ENCODE measurements around the gene ERCC2. TPM values are rescaled to one million over a fixed set of nuclear protein-coding genes. Genes with fewer than 3 reads are reported as not detected.

Gene ERCC2
- total RNA-seq, 1 experiment from 2014 or later, result 102 TPM

DNA sequence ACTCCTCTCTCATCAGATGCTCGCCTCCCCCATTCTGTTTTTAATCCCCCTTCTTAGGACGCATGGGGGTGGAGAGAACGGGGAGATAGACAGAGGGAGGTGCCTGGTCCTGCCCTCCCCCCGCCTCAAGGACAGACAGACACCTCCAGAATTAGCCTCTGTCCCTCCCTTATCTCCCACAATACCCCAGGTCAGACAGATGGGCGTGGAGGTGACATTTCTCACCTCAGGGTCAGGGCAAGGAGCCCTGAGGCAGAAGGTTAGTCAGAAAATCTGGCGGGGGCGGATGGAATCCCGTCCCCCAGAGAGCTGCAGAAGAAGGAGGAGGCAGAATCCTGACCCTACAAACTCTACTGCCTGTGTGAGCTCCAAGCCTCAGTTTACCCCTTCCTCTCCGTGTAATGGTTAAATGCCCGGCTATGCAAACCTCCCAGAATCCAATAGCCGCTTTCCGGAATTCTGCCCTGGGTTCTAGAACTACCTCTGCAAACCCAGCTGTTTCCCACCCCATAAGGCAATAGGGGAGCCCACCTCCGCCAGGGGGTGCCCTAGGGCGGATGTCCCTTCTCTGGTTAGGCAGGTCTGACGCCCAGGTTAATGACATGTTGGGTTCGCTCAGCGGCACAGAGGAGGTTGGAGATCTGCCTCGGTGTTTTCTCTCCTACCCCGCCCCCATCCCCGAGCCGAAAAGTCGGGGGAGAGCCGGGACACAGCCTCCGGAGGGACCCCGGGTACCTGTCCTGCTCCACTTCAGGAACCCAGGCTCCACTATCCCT lies 33.6 kb upstream of the ERCC2 start:
- peak overlapping the region; percentile 96 for H3K4me3 Mint-ChIP-seq

GRCh38 chr19:45403272-45403671 lies 32.9 kb upstream of the ERCC2 start:
- POLR2A ChIA-PET, result interaction anchor here (0.7 to 1.7 kb wide), 2 partner anchors 34 to 66 kb away, joined by 3 to 5 read pairs; partner anchors contain the start of gene ERCC2
- H3K9me3 Mint-ChIP-seq, result no peaks in the 10 kb centered on the region
- H3K27ac Mint-ChIP-seq, result no peak overlapping the region
- peaks cover 3% of the 10 kb centered on the region for H3K36me3 Mint-ChIP-seq
- CTCF ChIA-PET, result interaction anchor here (1.0 to 5.9 kb wide), 15 partner anchors 8 to 239 kb away, joined by 3 to 67 read pairs (median 14); partner anchors contain the start of gene EXOC3L2
- DNase-seq (ENCODE audit: low spot score), result no peak
- no peak for ATAC-seq
- peak overlapping the region; percentile 96 for H3K4me3 Mint-ChIP-seq
- H3K4me1 Mint-ChIP-seq, result peaks cover 30% of the 10 kb centered on the region
- peaks cover 16% of the 10 kb centered on the region for H3K27me3 Mint-ChIP-seq (ENCODE audit: low read depth)
- TF ChIP-seq E2F5 (CRISPR knock-in tag; IDR thresholded peaks at IDR 0.05) (no peak), KAT7 (CRISPR knock-in tag; IDR thresholded peaks at IDR 0.05; ENCODE audit: borderline replicate concordance) (no peak), ATF2 (CRISPR knock-in tag; IDR thresholded peaks at IDR 0.05; ENCODE audit: borderline replicate concordance, low read depth) (no peak), FOXK1 (CRISPR knock-in tag; IDR thresholded peaks at IDR 0.05) (no peak), ZNF423 (CRISPR knock-in tag; IDR thresholded peaks at IDR 0.05) (no peak), NFYB (CRISPR knock-in tag; conservative IDR thresholded peaks at IDR 0.05; ENCODE audit: low read depth) (no peak), GABPB1 (CRISPR knock-in tag; IDR thresholded peaks at IDR 0.05) (no peak), ZNF317 (CRISPR knock-in tag; IDR thresholded peaks at IDR 0.05; ENCODE audit: borderline replicate concordance, low read depth) (no peak)
- TF ChIP-seq, protein P1, sequence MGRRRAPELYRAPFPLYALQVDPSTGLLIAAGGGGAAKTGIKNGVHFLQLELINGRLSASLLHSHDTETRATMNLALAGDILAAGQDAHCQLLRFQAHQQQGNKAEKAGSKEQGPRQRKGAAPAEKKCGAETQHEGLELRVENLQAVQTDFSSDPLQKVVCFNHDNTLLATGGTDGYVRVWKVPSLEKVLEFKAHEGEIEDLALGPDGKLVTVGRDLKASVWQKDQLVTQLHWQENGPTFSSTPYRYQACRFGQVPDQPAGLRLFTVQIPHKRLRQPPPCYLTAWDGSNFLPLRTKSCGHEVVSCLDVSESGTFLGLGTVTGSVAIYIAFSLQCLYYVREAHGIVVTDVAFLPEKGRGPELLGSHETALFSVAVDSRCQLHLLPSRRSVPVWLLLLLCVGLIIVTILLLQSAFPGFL (CRISPR knock-in tag; IDR thresholded peaks at IDR 0.05; ENCODE audit: borderline replicate concordance), result no peak
- TF ChIP-seq, protein P2, sequence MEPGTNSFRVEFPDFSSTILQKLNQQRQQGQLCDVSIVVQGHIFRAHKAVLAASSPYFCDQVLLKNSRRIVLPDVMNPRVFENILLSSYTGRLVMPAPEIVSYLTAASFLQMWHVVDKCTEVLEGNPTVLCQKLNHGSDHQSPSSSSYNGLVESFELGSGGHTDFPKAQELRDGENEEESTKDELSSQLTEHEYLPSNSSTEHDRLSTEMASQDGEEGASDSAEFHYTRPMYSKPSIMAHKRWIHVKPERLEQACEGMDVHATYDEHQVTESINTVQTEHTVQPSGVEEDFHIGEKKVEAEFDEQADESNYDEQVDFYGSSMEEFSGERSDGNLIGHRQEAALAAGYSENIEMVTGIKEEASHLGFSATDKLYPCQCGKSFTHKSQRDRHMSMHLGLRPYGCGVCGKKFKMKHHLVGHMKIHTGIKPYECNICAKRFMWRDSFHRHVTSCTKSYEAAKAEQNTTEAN (CRISPR knock-in tag; IDR thresholded peaks at IDR 0.05), result no peak

More for the DNA sequence above, 33.6 kb upstream of the ERCC2 start:
- DNase-seq (ENCODE audit: low spot score), result peak; percentile 94
- Mint-ChIP-seq H3K4me1 (peaks cover 26% of the 10 kb centered on the region), H3K27ac (peak overlapping the region; percentile 99), H3K9me3 (no peaks in the 10 kb centered on the region), H3K36me3 (peaks cover 9% of the 10 kb centered on the region), H3K27me3 (ENCODE audit: low read depth) (peaks cover 9% of the 10 kb centered on the region; the same call in 1 of the 2 replicates)
- ChIA-PET POLR2A (interaction anchor here (0.6 to 1.7 kb wide), 5 partner anchors 12 to 212 kb away, joined by 3 to 5 read pairs (median 4); partner anchors contain the start of genes ERCC2 and FOSB), CTCF (interaction anchor here (0.5 to 5.9 kb wide), 23 partner anchors 9 to 413 kb away, joined by 3 to 67 read pairs (median 5); partner anchors contain the start of gene EXOC3L2)
- peak; percentile 28 for ATAC-seq
- TF ChIP-seq MAX (CRISPR knock-in tag; IDR thresholded peaks at IDR 0.05) (no peak), ZNF512 (CRISPR knock-in tag; IDR thresholded peaks at IDR 0.05; ENCODE audit: borderline replicate concordance) (no peak), GRHL2 (CRISPR knock-in tag; IDR thresholded peaks at IDR 0.05; ENCODE audit: insufficient replicate concordance, severe bottlenecking) (no peak)
- TF ChIP-seq, protein P3, sequence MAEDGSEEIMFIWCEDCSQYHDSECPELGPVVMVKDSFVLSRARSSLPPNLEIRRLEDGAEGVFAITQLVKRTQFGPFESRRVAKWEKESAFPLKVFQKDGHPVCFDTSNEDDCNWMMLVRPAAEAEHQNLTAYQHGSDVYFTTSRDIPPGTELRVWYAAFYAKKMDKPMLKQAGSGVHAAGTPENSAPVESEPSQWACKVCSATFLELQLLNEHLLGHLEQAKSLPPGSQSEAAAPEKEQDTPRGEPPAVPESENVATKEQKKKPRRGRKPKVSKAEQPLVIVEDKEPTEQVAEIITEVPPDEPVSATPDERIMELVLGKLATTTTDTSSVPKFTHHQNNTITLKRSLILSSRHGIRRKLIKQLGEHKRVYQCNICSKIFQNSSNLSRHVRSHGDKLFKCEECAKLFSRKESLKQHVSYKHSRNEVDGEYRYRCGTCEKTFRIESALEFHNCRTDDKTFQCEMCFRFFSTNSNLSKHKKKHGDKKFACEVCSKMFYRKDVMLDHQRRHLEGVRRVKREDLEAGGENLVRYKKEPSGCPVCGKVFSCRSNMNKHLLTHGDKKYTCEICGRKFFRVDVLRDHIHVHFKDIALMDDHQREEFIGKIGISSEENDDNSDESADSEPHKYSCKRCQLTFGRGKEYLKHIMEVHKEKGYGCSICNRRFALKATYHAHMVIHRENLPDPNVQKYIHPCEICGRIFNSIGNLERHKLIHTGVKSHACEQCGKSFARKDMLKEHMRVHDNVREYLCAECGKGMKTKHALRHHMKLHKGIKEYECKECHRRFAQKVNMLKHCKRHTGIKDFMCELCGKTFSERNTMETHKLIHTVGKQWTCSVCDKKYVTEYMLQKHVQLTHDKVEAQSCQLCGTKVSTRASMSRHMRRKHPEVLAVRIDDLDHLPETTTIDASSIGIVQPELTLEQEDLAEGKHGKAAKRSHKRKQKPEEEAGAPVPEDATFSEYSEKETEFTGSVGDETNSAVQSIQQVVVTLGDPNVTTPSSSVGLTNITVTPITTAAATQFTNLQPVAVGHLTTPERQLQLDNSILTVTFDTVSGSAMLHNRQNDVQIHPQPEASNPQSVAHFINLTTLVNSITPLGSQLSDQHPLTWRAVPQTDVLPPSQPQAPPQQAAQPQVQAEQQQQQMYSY (CRISPR knock-in tag; IDR thresholded peaks at IDR 0.05), result peak; percentile 97
- TF ChIP-seq, protein P4, sequence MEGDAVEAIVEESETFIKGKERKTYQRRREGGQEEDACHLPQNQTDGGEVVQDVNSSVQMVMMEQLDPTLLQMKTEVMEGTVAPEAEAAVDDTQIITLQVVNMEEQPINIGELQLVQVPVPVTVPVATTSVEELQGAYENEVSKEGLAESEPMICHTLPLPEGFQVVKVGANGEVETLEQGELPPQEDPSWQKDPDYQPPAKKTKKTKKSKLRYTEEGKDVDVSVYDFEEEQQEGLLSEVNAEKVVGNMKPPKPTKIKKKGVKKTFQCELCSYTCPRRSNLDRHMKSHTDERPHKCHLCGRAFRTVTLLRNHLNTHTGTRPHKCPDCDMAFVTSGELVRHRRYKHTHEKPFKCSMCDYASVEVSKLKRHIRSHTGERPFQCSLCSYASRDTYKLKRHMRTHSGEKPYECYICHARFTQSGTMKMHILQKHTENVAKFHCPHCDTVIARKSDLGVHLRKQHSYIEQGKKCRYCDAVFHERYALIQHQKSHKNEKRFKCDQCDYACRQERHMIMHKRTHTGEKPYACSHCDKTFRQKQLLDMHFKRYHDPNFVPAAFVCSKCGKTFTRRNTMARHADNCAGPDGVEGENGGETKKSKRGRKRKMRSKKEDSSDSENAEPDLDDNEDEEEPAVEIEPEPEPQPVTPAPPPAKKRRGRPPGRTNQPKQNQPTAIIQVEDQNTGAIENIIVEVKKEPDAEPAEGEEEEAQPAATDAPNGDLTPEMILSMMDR (IDR thresholded peaks at IDR 0.05), result peak; percentile 43; the same call in 1 of the 2 replicates
